Activated CD8-positive, alpha-beta memory T cell treated with anti-CD3 and anti-CD28 coated beads for 24 hours (primary cell): ENCODE data around the gene MED29.

Source experiments
- DNase-seq: peaks from one replicate; pipeline ENCODE4 v3.0.0-alpha.2; 2020

Gene MED29

DNA sequence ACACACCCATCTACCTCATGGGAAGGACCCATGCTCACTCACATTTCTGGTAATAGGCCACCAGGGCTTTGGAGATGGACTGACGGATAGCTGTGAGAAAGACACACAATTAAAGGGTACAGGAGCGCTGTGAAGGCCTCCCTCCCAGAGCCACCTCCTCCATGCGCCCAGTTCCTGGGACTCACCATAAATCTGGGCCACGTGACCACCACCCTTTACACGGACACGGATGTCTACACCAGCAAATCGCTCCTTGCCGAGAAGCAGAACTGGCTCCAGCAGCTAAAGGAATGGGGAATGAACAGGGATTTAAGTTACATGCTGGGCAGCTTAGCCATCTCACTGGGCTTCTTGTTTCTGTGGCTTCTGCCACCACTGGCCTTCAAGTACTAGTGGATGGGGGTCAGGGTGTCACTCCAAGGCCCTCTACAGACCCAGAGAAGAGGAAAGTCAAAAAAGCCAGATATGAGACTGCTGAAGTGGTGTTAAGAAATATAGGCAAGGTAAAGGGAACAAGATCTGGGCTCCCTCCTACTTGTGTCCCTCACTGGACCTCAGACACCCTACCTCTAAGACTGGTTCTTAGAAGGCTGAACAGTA, 42.4 kb downstream of the MED29 start:
- no peak for DNase-seq

DNA sequence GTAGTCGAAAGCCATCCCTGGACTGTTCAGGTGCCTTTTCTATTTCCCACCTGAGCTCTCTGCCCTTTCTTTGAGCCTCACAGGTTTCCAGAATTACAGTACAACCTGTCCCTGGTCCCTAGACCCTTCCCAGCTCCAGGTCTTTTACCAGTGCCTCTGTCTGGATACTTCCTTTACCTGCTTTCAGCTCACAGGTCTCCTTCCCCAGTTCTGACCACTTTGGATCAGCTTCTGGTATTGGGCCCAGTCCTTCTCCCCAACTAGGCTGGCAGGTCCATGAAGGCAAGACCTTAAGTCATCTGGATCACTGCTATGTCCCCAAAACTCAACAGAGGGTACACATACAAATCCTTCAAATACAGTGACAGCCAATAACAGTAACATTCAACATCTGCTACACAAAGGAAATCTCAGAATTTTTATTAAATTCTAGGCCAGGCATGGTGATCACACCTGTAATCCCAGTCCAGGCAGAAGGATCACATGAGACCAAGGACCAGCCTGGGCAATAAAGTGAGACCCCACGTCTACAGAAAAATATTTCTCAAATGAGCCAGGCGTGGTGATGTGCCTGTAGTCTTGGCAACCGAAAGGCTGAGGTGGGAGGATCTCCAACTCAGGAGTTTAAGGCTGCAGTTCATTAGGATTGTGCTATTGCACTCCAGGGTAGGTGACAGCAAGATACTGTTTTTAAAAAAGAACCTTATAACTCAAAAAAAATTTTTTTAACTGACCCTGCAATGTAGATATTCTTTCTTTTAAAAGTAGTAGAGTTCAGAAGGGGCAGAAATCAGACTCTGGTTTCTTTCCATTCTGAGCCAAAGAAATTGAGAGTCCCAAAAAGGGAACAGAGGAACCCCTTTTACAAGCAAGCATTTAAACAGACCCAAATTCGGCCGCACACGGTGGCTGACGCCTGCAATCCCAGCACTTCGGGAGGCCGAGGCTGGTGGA, 43.2 kb downstream of the MED29 start:
- DNase-seq: no peak

- peak; percentile 99 for DNase-seq
Measured at GRCh38 chr19:39435499-39436349, 44.5 kb downstream of the MED29 start, which contains the start of gene RPS16. Gene RPS16 (minus strand): TSS chr19:39435949. CDS start chr19:39435895, 54 bp downstream.

DNA sequence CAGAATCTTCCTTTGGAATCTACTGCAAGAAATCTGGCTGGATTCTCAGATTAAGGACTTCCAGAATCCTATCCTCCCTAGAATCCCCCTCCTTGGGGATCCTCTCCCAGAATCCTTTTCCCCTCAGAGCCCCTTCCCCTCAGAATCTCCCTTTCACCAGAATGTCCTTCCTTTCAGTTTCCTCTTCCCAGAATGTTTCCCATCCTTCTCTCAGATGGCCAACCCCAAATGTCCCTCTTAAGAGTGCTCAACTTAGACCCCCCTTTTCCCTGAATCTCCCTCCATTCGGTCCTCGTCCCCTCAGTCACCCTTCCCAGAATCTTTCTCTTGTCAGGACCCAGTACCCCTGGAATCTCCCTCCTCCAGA, 45.2 kb downstream of the MED29 start:
- DNase-seq: no peak

GRCh38 chr19:39438270-39438934, 47.2 kb downstream of the MED29 start:
- no peak for DNase-seq

GRCh38 chr19:39444598-39445195, 53.5 kb downstream of the MED29 start:
- DNase-seq: peak; percentile 66

DNA sequence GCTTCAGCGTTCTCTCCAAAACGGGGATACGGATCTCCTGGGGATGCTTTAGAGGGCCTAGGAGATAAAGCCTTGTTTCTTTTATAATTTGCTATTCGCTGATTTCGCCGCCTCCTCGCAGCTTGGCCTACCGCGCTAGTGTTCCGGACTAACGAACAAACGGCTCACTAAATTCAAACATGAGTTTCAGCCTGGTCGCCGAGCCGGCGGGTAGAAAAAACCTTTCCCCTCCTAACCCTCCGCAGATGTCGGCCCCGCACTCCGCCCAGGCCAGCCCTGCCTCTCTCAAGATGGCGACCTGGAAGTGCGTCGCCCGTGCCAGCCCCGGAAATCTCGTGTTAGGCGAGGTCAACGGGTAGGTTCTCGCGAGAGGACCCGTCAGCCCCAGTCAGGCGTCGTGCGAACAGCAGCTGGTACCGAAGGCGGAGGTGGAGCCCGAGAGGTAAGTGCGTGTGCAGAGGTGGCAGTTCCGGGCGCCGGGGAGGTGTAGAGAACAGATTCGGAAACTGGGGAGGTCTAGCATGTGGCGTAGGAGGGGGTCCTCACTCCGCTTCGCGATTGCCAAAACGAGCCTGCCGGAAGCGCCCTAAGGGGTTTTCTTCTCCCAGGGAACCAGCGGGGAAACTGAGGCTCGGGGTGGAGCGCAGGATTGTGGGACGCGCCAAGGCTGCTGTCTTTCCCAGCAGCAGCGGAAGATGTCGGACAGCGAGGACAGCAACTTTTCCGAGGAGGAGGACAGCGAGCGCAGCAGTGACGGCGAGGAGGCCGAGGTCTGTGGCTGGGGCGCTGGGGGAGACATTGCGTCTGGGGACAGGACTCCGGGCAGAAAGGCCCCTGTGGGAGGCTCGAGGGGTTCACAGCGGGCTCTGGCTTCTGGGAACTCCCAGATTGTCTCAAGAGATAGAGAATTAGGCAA, 54.3 kb downstream of the MED29 start, which contains the start of gene SUPT5H:
Gene SUPT5H, plus strand, starts transcription at position 387 of the 916 bp plus-strand sequence. Its CDS starts 309 bp downstream, at position 696.
- DNase-seq: peak; percentile 96

DNA sequence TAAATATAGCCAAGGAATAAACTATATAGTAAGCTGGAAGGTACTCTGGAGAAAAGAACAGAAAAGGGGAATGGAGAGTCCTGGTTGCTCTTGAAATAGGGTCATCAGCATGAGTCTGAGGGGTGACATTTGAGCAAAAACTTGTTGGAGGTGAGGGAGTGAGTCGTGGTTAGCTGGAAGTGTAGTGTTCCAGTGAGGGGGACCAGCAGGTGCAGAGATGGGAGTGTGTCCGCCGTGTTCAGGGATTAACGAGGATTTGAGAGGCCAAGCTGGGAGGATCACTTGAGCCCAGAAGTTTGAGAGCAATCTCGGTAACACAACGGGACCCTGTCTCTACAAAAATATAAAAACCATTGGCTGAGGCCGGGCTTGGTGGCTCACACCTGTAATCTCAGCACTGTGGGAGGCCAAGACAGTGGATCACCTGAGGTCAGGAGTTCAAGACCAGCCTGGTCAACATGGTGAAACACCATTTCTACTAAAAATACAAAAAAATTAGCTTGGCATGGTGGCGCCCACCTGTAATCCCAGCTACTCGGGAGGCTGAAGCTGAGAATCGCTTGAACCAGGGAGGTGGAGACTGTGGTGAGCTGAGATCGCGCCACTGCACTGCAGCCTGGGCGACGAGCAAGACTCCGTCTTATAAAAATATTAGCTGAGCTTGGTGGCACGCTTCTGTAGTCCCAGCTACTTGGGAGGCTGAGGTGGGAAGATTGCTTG, 55.3 kb downstream of the MED29 start:
- DNase-seq: no peak

- DNase-seq: no peak
Measured at GRCh38 chr19:39448271-39448670, 57.1 kb downstream of the MED29 start.

GRCh38 chr19:39449116-39449797, 58.1 kb downstream of the MED29 start:
- DNase-seq: no peak
